Muscle layer of colon (tissue), 2 donors: ENCODE data around the gene RGS9.
"Not testable (repeated sequence)": the region's sequence is repeated elsewhere in the genome, so short reads cannot be mapped to it uniquely, and the experiment has no call there.

ENCODE experiments used
- H3K27ac ChIP-seq: one replicate; pipeline ENCODE4 v1.7.0; 2013; ENCODE audit warnings: low read depth, mild to moderate bottlenecking, low read length, moderate library complexity
- H3K27me3 ChIP-seq, 2 donors: one replicate each; pipeline ENCODE4 v1.7.0; 2013; ENCODE audit warnings: low read length in 2 of 2, mild to moderate bottlenecking in 2 of 2; ENCODE audit not compliant: insufficient read depth in 2 of 2, control insufficient read depth in 1 of 2
- H3K36me3 ChIP-seq: one replicate; pipeline ENCODE4 v1.7.0; 2013; ENCODE audit warnings: mild to moderate bottlenecking, low read length; ENCODE audit not compliant: insufficient read depth
- H3K4me1 ChIP-seq: one replicate; pipeline ENCODE4 v1.7.0; 2013; ENCODE audit warnings: mild to moderate bottlenecking, low read length; ENCODE audit not compliant: insufficient read depth
- H3K4me3 ChIP-seq, 2 donors: one replicate each; pipeline ENCODE4 v1.7.0; 2013; ENCODE audit warnings: low read length in 2 of 2, low read depth in 1 of 2, mild to moderate bottlenecking in 1 of 2, moderate library complexity in 1 of 2
- H3K9ac ChIP-seq: one replicate; pipeline ENCODE4 v1.7.0; 2013; ENCODE audit warnings: low read length
- H3K9me3 ChIP-seq: one replicate; pipeline ENCODE4 v1.7.0; 2013; ENCODE audit warnings: mild to moderate bottlenecking, low read length
- donor health status: abdominal sarcoma.
- donor health status: Adenocarcinoma of cecum.

The RGS9 gene

GRCh38 chr17:65202844-65203571 lies 65.8 kb downstream of the RGS9 start:
- Histone ChIP-seq H3K4me3 (no peak overlapping the region), H3K27me3 (no peaks in the 10 kb centered on the region), H3K4me1 (no peaks in the 10 kb centered on the region), H3K9ac (no peak overlapping the region), H3K9me3 (no peaks in the 10 kb centered on the region), H3K36me3 (no peaks in the 10 kb centered on the region), H3K27ac (no peak overlapping the region)

GRCh38 chr17:65204001-65204400 lies 66.8 kb downstream of the RGS9 start:
- Histone ChIP-seq H3K9me3 (no peaks in the 10 kb centered on the region), H3K36me3 (no peaks in the 10 kb centered on the region), H3K9ac (no peak overlapping the region), H3K4me1 (no peaks in the 10 kb centered on the region), H3K27ac (no peak overlapping the region), H3K4me3 (no peak overlapping the region), H3K27me3 (no peaks in the 10 kb centered on the region)

- Histone ChIP-seq H3K9ac (no peak overlapping the region), H3K9me3 (no peaks in the 10 kb centered on the region), H3K4me1 (no peaks in the 10 kb centered on the region), H3K4me3 (no peak overlapping the region), H3K27ac (no peak overlapping the region), H3K36me3 (no peaks in the 10 kb centered on the region), H3K27me3 (no peaks in the 10 kb centered on the region)
Observed at GRCh38 chr17:65205655-65206054, 68.5 kb downstream of the RGS9 start.

- not testable (repeated sequence) for H3K9me3 ChIP-seq, H3K36me3 ChIP-seq, H3K4me1 ChIP-seq, H3K9ac ChIP-seq, H3K27ac ChIP-seq, H3K4me3 ChIP-seq, H3K27me3 ChIP-seq
Observed at GRCh38 chr17:65207448-65207847, 70.3 kb downstream of the RGS9 start.

GRCh38 chr17:65208717-65209116 lies 71.5 kb downstream of the RGS9 start:
- no peaks in the 10 kb centered on the region for H3K27me3 ChIP-seq
- no peaks in the 10 kb centered on the region for H3K4me1 ChIP-seq
- H3K36me3 ChIP-seq = no peaks in the 10 kb centered on the region
- H3K9me3 ChIP-seq = no peaks in the 10 kb centered on the region
- no peak overlapping the region for H3K27ac ChIP-seq
- no peak overlapping the region for H3K9ac ChIP-seq
- no peak overlapping the region for H3K4me3 ChIP-seq

GRCh38 chr17:65218261-65218660 lies 81.1 kb downstream of the RGS9 start:
- H3K27ac ChIP-seq = no peak overlapping the region
- no peaks in the 10 kb centered on the region for H3K36me3 ChIP-seq
- no peaks in the 10 kb centered on the region for H3K4me1 ChIP-seq
- no peak overlapping the region for H3K9ac ChIP-seq
- no peaks in the 10 kb centered on the region for H3K27me3 ChIP-seq
- no peak overlapping the region for H3K4me3 ChIP-seq
- H3K9me3 ChIP-seq = no peaks in the 10 kb centered on the region

- no peak overlapping the region for H3K27ac ChIP-seq
- H3K36me3 ChIP-seq = no peaks in the 10 kb centered on the region
- no peaks in the 10 kb centered on the region for H3K4me1 ChIP-seq
- H3K9ac ChIP-seq = no peak overlapping the region
- H3K9me3 ChIP-seq = no peaks in the 10 kb centered on the region
- no peaks in the 10 kb centered on the region for H3K27me3 ChIP-seq
- H3K4me3 ChIP-seq = no peak overlapping the region
Observed at GRCh38 chr17:65219124-65219523, 82.0 kb downstream of the RGS9 start.

- Histone ChIP-seq H3K4me3 (no peak overlapping the region), H3K9ac (no peak overlapping the region), H3K27me3 (no peaks in the 10 kb centered on the region), H3K4me1 (no peaks in the 10 kb centered on the region), H3K27ac (no peak overlapping the region), H3K9me3 (no peaks in the 10 kb centered on the region), H3K36me3 (no peaks in the 10 kb centered on the region)
Observed at GRCh38 chr17:65219707-65220106, 82.5 kb downstream of the RGS9 start.

- Histone ChIP-seq H3K9me3 (no peaks in the 10 kb centered on the region), H3K27me3 (peaks cover 0 to 3% of the 10 kb centered on the region in 2 donors), H3K4me1 (no peaks in the 10 kb centered on the region), H3K4me3 (no peak overlapping the region), H3K9ac (no peak overlapping the region), H3K27ac (no peak overlapping the region), H3K36me3 (no peaks in the 10 kb centered on the region)
Observed at GRCh38 chr17:65220732-65221131, 83.6 kb downstream of the RGS9 start.

GRCh38 chr17:65222214-65222738 lies 85.1 kb downstream of the RGS9 start:
- Histone ChIP-seq H3K4me3 (no peak overlapping the region), H3K27me3 (peaks cover 0 to 3% of the 10 kb centered on the region in 2 donors), H3K9me3 (no peaks in the 10 kb centered on the region), H3K36me3 (no peaks in the 10 kb centered on the region), H3K27ac (no peak overlapping the region), H3K9ac (no peak overlapping the region), H3K4me1 (no peaks in the 10 kb centered on the region)

GRCh38 chr17:65225061-65225460 lies 87.9 kb downstream of the RGS9 start:
- no peak overlapping the region for H3K4me3 ChIP-seq
- no peaks in the 10 kb centered on the region for H3K36me3 ChIP-seq
- H3K27ac ChIP-seq = no peak overlapping the region
- H3K9ac ChIP-seq = no peak overlapping the region
- H3K4me1 ChIP-seq = peaks cover 6% of the 10 kb centered on the region
- H3K9me3 ChIP-seq = no peaks in the 10 kb centered on the region
- H3K27me3 ChIP-seq = peaks cover 0 to 3% of the 10 kb centered on the region in 2 donors

- Histone ChIP-seq H3K4me1 (peaks cover 6% of the 10 kb centered on the region), H3K9ac (no peak overlapping the region), H3K27me3 (peaks cover 0 to 3% of the 10 kb centered on the region in 2 donors), H3K36me3 (no peaks in the 10 kb centered on the region), H3K4me3 (no peak overlapping the region), H3K9me3 (no peaks in the 10 kb centered on the region), H3K27ac (no peak overlapping the region)
Observed at GRCh38 chr17:65226227-65226626, 89.1 kb downstream of the RGS9 start.
